H1 (cell line): ENCODE measurements around the gene OGDHL. TPM values are rescaled to one million over a fixed set of nuclear protein-coding genes. Genes with fewer than 3 reads are reported as not detected.

Source experiments
- CTCF ChIA-PET: fragments of 300-600 bp; sonication (Branson Sonifier 250); formaldehyde crosslinking; loops from one replicate; lab custom pipeline; 2021; ENCODE audit not compliant: partially characterized antibody; lab: Charles Lee
- POLR2A ChIA-PET: fragments of 300-600 bp; sonication (Branson Sonifier 250); formaldehyde crosslinking; loops from one replicate; lab custom pipeline; 2021; ENCODE audit warnings: inconsistent platforms; ENCODE audit not compliant: partially characterized antibody; lab: Charles Lee
- DNase-seq, 2 experiments: peaks; one replicate each; pipeline versions ENCODE4 v3.0.0 to v3.0.0-alpha.2; 2010 to 2022; ENCODE audit warnings: low spot score in 2 of 2, low read depth in 1 of 2, mixed read lengths in 1 of 2
- FAIRE-seq: peaks from 2 replicates; lab custom pipeline; 2011; peaks lifted over from hg19 to GRCh38; lab: Jason Lieb, UNC
- H2AFZ ChIP-seq: 2 replicates; pipeline ENCODE4 v1.8.1; 2012; ENCODE audit warnings: low read length, inconsistent platforms
- H2AK5ac ChIP-seq: 2 replicates; pipeline ENCODE4 v1.6.1; 2013; ENCODE audit warnings: low read depth, low read length
- H2BK120ac ChIP-seq: replicated peaks from 2 replicates; pipeline ENCODE3; 2013; ENCODE audit warnings: low read depth, low read length, inconsistent platforms
- H2BK12ac ChIP-seq: 2 replicates; pipeline ENCODE4 v1.6.1; 2013; ENCODE audit warnings: low read depth, low read length
- H2BK15ac ChIP-seq: 2 replicates; pipeline ENCODE4 v1.6.1; 2013; ENCODE audit warnings: low read length
- H2BK20ac ChIP-seq: 2 replicates; pipeline ENCODE4 v1.6.1; 2013; ENCODE audit warnings: low read length
- H2BK5ac ChIP-seq: 2 replicates; pipeline ENCODE4 v1.6.1; 2013; ENCODE audit warnings: low read depth, low read length
- H3K14ac ChIP-seq: 2 replicates; pipeline ENCODE4 v1.6.1; 2013; ENCODE audit warnings: inconsistent platforms; ENCODE audit not compliant: insufficient read length
- H3K18ac ChIP-seq: 2 replicates; pipeline ENCODE4 v1.6.1; 2013; ENCODE audit warnings: low read length; ENCODE audit errors: extremely low read depth
- H3K23ac ChIP-seq: 2 replicates; pipeline ENCODE4 v1.6.1; 2013; ENCODE audit warnings: inconsistent platforms; ENCODE audit not compliant: insufficient read length
- H3K23me2 ChIP-seq: 2 replicates; pipeline ENCODE4 v1.6.1; 2013; ENCODE audit warnings: low read depth, low read length
- H3K27ac ChIP-seq: 2 replicates; pipeline ENCODE4 v1.6.1; 2011; ENCODE audit warnings: low read depth, low read length, inconsistent platforms
- H3K27me3 ChIP-seq, 4 experiments: replicated peaks in 1 of 4; 1 replicate in 1 of 4; 2 replicates in 3 of 4; pipeline versions ENCODE4 v1.6.1 to v1.8.1; 2011 to 2013; ENCODE audit warnings: low read length in 3 of 4, mild to moderate bottlenecking in 3 of 4, inconsistent platforms in 2 of 4, mixed read lengths in 2 of 4, moderate library complexity in 1 of 4; ENCODE audit not compliant: control insufficient read depth in 3 of 4, insufficient read depth in 3 of 4; ENCODE audit errors: extremely low read depth in 1 of 4
- H3K36me3 ChIP-seq, 4 experiments: 2 replicates each; pipeline versions ENCODE4 v1.6.1 to v1.8.1; 2011 to 2013; ENCODE audit warnings: mild to moderate bottlenecking in 4 of 4, low read length in 3 of 4, moderate library complexity in 2 of 4, control low read depth in 1 of 4, inconsistent platforms in 1 of 4; ENCODE audit not compliant: insufficient read depth in 4 of 4, control insufficient read depth in 2 of 4
- H3K4ac ChIP-seq: replicated peaks from 2 replicates; pipeline ENCODE3; 2013; ENCODE audit warnings: low read length, low read depth, mixed read lengths, inconsistent platforms; ENCODE audit not compliant: insufficient read length
- H3K4me1 ChIP-seq, 4 experiments: replicated peaks in 1 of 4; 1 replicate in 1 of 4; 2 replicates in 3 of 4; pipeline versions ENCODE4 v1.6.1 to v1.8.1; 2011 to 2013; ENCODE audit warnings: low read length in 3 of 4, inconsistent platforms in 2 of 4, mixed read lengths in 1 of 4; ENCODE audit not compliant: insufficient read depth in 4 of 4, control insufficient read depth in 3 of 4
- H3K4me2 ChIP-seq, 2 experiments: 2 replicates each; pipeline versions ENCODE4 v1.6.1 to v1.8.1; 2011 to 2013; ENCODE audit warnings: low read depth in 2 of 2, low read length in 2 of 2, control low read depth in 1 of 2, inconsistent platforms in 1 of 2, mild to moderate bottlenecking in 1 of 2; ENCODE audit not compliant: insufficient read depth in 1 of 2
- H3K4me3 ChIP-seq, 4 experiments: fragments of 200-600, 300-600 bp in 1 of 4; sonication (generic), shearing (Covaris generic), sonication (Bioruptor Twin) in 1 of 4; 2 replicates each; pipeline versions ENCODE4 v1.5.1 to v1.8.1; 2011 to 2016; ENCODE audit warnings: low read length in 4 of 4, low read depth in 3 of 4, control low read depth in 2 of 4, inconsistent platforms in 2 of 4, mild to moderate bottlenecking in 2 of 4, mixed read lengths in 1 of 4, moderate library complexity in 1 of 4; ENCODE audit not compliant: insufficient read depth in 2 of 4; ENCODE audit errors: extremely low read depth in 1 of 4
- H3K56ac ChIP-seq: replicated peaks from 2 replicates; pipeline ENCODE3; 2013; ENCODE audit warnings: low read depth, mild to moderate bottlenecking, mixed read lengths, low read length, inconsistent platforms; ENCODE audit not compliant: insufficient read length
- H3K79me1 ChIP-seq: 2 replicates; pipeline ENCODE4 v1.6.1; 2013; ENCODE audit warnings: low read depth, low read length, control low read depth
- H3K79me2 ChIP-seq, 2 experiments: 2 replicates each; pipeline versions ENCODE4 v1.6.1 to v1.8.1; 2012 to 2013; ENCODE audit warnings: low read length in 2 of 2, mild to moderate bottlenecking in 2 of 2, inconsistent platforms in 1 of 2; ENCODE audit not compliant: insufficient read depth in 2 of 2, control insufficient read depth in 1 of 2
- H3K9ac ChIP-seq, 4 experiments: replicated peaks in 1 of 4; 1 replicate in 1 of 4; 2 replicates in 3 of 4; pipeline versions ENCODE4 v1.6.1 to v1.8.1; 2011 to 2013; ENCODE audit warnings: low read depth in 3 of 4, low read length in 3 of 4, control low read depth in 2 of 4, mild to moderate bottlenecking in 2 of 4, moderate library complexity in 2 of 4, inconsistent platforms in 1 of 4; ENCODE audit errors: extremely low read depth in 1 of 4
- H3K9me3 ChIP-seq, 2 experiments: 2 replicates each; pipeline versions ENCODE4 v1.6.1 to v1.8.1; 2012 to 2013; ENCODE audit warnings: mild to moderate bottlenecking in 2 of 2, moderate library complexity in 2 of 2, control low read depth in 1 of 2, inconsistent platforms in 1 of 2, low read depth in 1 of 2, low read length in 1 of 2, mixed read lengths in 1 of 2; ENCODE audit not compliant: insufficient read depth in 2 of 2
- H4K20me1 ChIP-seq, 2 experiments: replicated peaks in 1 of 2; 2 replicates each; pipeline versions ENCODE3 to v1.8.1; 2011 to 2013; ENCODE audit warnings: inconsistent platforms in 2 of 2, low read length in 2 of 2, mild to moderate bottlenecking in 1 of 2; ENCODE audit not compliant: insufficient read depth in 2 of 2, control insufficient read depth in 1 of 2
- H4K5ac ChIP-seq: 2 replicates; pipeline ENCODE4 v1.6.1; 2013; ENCODE audit warnings: low read length, low read depth, mixed read lengths, inconsistent platforms; ENCODE audit not compliant: insufficient read length
- H4K8ac ChIP-seq: 2 replicates; pipeline ENCODE4 v1.8.0; 2013; ENCODE audit warnings: mild to moderate bottlenecking, moderate library complexity, low read length, inconsistent platforms; ENCODE audit not compliant: insufficient read depth; ENCODE audit errors: extremely low read depth
- H4K91ac ChIP-seq: replicated peaks from 2 replicates; pipeline ENCODE3; 2013; ENCODE audit warnings: low read length, mixed read lengths, inconsistent platforms; ENCODE audit not compliant: insufficient read length
- BCL11A ChIP-seq, 2 experiments: IDR thresholded peaks; one replicate each; pipeline ENCODE4 v1.6.1; 2011; ENCODE audit warnings: low read depth in 2 of 2, low read length in 2 of 2, mild to moderate bottlenecking in 2 of 2
- EZH2 ChIP-seq: fragments of 200-600 bp; sonication (generic); IDR thresholded peaks from 2 replicates; pipeline ENCODE4 v1.7.1; 2012; ENCODE audit warnings: low read depth, mild to moderate bottlenecking, moderate library complexity, low read length, inconsistent platforms; ENCODE audit not compliant: severe bottlenecking
- JUN ChIP-seq: IDR thresholded peaks from 2 replicates; pipeline ENCODE4 v1.6.1; 2011; ENCODE audit warnings: low read depth, mild to moderate bottlenecking, improper control_type of control experiment, low read length
- RAD21 ChIP-seq, 2 experiments: IDR thresholded peaks in 1 of 2; conservative IDR thresholded peaks in 1 of 2; 2 replicates each; pipeline ENCODE4 v1.6.1; 2011; ENCODE audit warnings: low read depth in 2 of 2, low read length in 2 of 2, improper control_type of control experiment in 1 of 2, inconsistent platforms in 1 of 2, mild to moderate bottlenecking in 1 of 2, moderate library complexity in 1 of 2
- WGBS, 2 experiments: shearing (Covaris generic) in 1 of 2; methylation state at CpG; one replicate each; pipeline versions ENCODE4 v1.1.6 to v1.1.7; 2013 to 2015; ENCODE audit warnings: low lambda C conversion rate in 2 of 2, mixed read lengths in 2 of 2, inconsistent platforms in 1 of 2, low coverage in 1 of 2, missing lambda C conversion rate in 1 of 2; ENCODE audit not compliant: insufficient replicate concordance in 2 of 2, insufficient coverage in 1 of 2, insufficient read length in 1 of 2; ENCODE audit errors: extremely low coverage in 1 of 2, missing lambda C conversion rate in 1 of 2; 5-methylcytosine and 5-hydroxymethylcytosine counted together
- polyA plus RNA-seq, 7 experiments: library from polyadenylated mRNA; depleted of rRNA in 3 of 7; stranded (reverse) in 5 of 7; unstranded in 2 of 7; fragments of >200 nt in 5 of 7; fragments of 200-250 nt in 2 of 7; gene quantifications; 1 replicate in 5 of 7; 2 replicates in 1 of 7; 4 replicates in 1 of 7; pipeline versions ENCODE4 v1.2.1 to v1.2.3, GENCODE V29; 2011 to 2013; ENCODE audit warnings: missing spikeins in 2 of 7, mixed read lengths in 2 of 7
- total RNA-seq: library from RNA; stranded (reverse); fragmentation: NEBNext Ultra II Directional; extraction: Animal tissue kit (Norgen Biotek cat#: 25700); gene quantifications from 2 replicates; pipeline ENCODE4 v1.2.1, GENCODE V29; 2021
- TF ChIP-seq, protein P1 (sequence below), 3 experiments: IDR thresholded peaks; 1 replicate in 2 of 3; 2 replicates in 1 of 3; pipeline versions ENCODE4 v1.5.1 to v1.6.1; 2011; ENCODE audit warnings: low read length in 3 of 3, mild to moderate bottlenecking in 3 of 3, inconsistent platforms in 2 of 3, low read depth in 1 of 3, moderate library complexity in 1 of 3; ENCODE audit not compliant: insufficient read depth in 1 of 3; ENCODE audit errors: control extremely low read depth in 1 of 3

The OGDHL gene
- total and polyA plus RNA-seq, 2 of the 8 experiments (the other 6 are each of a cell fraction or from before 2014, with no cell fraction given): 16.1 to 16.6 TPM

DNA sequence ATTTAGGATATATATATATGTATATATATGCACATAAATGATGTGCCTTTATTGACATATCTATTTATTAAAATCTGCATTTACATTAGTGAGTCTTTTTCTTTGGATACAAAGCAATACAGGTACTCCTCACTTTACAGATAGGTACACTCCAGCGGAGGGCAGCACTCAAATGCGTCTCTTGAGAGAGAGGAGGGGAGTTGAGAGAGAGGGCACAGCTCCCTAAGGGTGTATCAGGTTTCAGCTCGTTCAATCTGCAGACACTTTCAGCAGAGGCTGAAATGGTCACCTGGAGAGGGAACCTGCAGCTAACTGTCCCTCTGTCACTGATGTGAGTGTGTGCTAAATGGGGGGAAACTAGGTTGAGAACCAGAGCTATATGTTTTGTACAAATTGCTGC is 61.1 kb downstream of the OGDHL start:
- Histone ChIP-seq H3K14ac (no peak overlapping the region), H3K4me3 (no peak overlapping the region), H3K56ac (no peak overlapping the region), H3K9me3 (0 out of 4 replicates have a peak, but pooled peaks cover 0 to 2% of the 10 kb centered on the region in 2 experiments), H3K27me3 (peaks cover 0 to 17% (median 9%) of the 10 kb centered on the region in 4 experiments; a peak in 5 of 7 replicates), H4K20me1 (no peaks in the 10 kb centered on the region), H2AK5ac (no peak overlapping the region), H3K4ac (no peak overlapping the region), H3K4me1 (peaks cover 0 to 7% (median 1%) of the 10 kb centered on the region in 4 experiments; a peak in 3 of 7 replicates), H2BK5ac (no peak overlapping the region), H2BK120ac (no peak overlapping the region), H3K4me2 (no peak overlapping the region), H2BK15ac (no peak overlapping the region), H4K5ac (no peak overlapping the region), H2BK12ac (no peak overlapping the region), H3K9ac (no peak overlapping the region), H3K23me2 (no peaks in the 10 kb centered on the region), H2AFZ (no peak overlapping the region), H4K91ac (no peak overlapping the region), H4K8ac (no peak overlapping the region), H3K79me2 (no peaks in the 10 kb centered on the region), H3K79me1 (no peaks in the 10 kb centered on the region), H3K36me3 (no peaks in the 10 kb centered on the region), H3K27ac (no peak overlapping the region), H3K23ac (no peak overlapping the region), H3K18ac (no peak overlapping the region), H2BK20ac (no peak overlapping the region)
- CTCF ChIA-PET: interaction anchor here (0.6 to 2.1 kb wide), 13 partner anchors 9 to 197 kb away, joined by 3 to 13 read pairs (median 3); no protein-coding TSS in a partner anchor
- TF ChIP-seq BCL11A (IDR thresholded peaks at IDR 0.05; ENCODE audit: low read depth in 2 of 2, low read length in 2 of 2) (no peak), JUN (no peak), RAD21 (IDR thresholded peaks at IDR 0.05 in 1 of 2, conservative IDR thresholded peaks at IDR 0.05 in 1 of 2; ENCODE audit: low read depth in 2 of 2, low read length in 2 of 2) (peak; percentile 46 to 59), EZH2 (no peak)
- TF ChIP-seq, protein P1, sequence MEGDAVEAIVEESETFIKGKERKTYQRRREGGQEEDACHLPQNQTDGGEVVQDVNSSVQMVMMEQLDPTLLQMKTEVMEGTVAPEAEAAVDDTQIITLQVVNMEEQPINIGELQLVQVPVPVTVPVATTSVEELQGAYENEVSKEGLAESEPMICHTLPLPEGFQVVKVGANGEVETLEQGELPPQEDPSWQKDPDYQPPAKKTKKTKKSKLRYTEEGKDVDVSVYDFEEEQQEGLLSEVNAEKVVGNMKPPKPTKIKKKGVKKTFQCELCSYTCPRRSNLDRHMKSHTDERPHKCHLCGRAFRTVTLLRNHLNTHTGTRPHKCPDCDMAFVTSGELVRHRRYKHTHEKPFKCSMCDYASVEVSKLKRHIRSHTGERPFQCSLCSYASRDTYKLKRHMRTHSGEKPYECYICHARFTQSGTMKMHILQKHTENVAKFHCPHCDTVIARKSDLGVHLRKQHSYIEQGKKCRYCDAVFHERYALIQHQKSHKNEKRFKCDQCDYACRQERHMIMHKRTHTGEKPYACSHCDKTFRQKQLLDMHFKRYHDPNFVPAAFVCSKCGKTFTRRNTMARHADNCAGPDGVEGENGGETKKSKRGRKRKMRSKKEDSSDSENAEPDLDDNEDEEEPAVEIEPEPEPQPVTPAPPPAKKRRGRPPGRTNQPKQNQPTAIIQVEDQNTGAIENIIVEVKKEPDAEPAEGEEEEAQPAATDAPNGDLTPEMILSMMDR (IDR thresholded peaks at IDR 0.05; ENCODE audit: control extremely low read depth in 1 of 3, insufficient read depth in 1 of 3, low read depth in 1 of 3, low read length in 3 of 3): peak in 2 of 3 experiments; percentile 24 to 39; a peak in 1 of 4 replicates
- POLR2A ChIA-PET: interaction anchor here (0.6 kb wide), 2 partner anchors 68 to 100 kb away, joined by 3 to 5 read pairs; no protein-coding TSS in a partner anchor
- 7% methylated on average over 3 of the region's 3 CpGs; no CpG with 5 or more reads in 1 of the 2 experiments for WGBS, 2 experiments
- FAIRE-seq: peak; percentile 55
- no peak for DNase-seq
